Measurements from ENCODE around the gene UIMC1. TPM values are rescaled to one million over a fixed set of nuclear protein-coding genes. Genes with fewer than 3 reads are reported as not detected.

UIMC1 gene
- total and polyA plus RNA-seq, 2 donors: 44.4 to 51.8 TPM

DNA sequence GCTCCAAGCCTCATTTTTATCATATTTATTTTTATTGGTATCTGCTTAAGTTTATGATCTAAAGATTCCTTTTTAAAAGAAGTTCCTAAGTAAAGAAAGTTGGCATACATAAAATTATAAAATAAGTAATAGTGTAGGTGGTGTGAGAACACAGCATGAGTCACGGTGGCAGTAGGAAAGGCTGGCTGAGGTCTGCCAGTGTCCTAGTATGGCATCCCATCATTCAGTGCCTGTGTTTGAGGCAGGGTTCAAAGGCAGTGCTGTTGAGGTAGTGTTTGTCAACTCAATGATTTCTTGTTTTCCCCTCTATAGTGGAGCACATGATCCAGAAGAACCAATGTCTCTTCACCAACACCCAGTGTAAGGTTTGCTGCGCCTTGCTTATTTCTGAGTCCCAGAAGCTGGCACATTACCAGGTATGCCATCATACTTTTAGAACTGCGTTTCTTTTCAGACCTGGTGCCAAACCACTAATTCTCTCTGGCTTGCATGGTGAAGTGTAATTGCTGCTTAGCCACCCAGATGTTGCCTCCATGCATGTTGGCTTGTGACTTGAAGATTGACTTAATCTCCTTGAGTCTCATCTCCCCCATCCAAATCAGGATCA lies 34.3 kb upstream of the UIMC1 start:
- DNase-seq (ENCODE audit: low read depth in 6 of 9, low spot score in 9 of 9): no peak
- H3K4me3 ChIP-seq (ENCODE audit: low read length in 2 of 2): no peak overlapping the region
- H3K27ac ChIP-seq (ENCODE audit: low read depth in 1 of 2, low read length in 1 of 2): no peak overlapping the region
- 95% methylated on average over 3 of the region's 3 CpGs for WGBS
- no peaks in the 10 kb centered on the region for H3K27me3 ChIP-seq (ENCODE audit: control insufficient read depth in 2 of 2, insufficient read depth in 1 of 2, low read length in 1 of 2)
- no peaks in the 10 kb centered on the region for H3K9me3 ChIP-seq (ENCODE audit: control insufficient read depth in 2 of 2, insufficient read depth in 1 of 2, low read length in 1 of 2)
- H3K36me3 ChIP-seq (ENCODE audit: control insufficient read depth in 2 of 2, insufficient read depth in 2 of 2, low read length in 1 of 2): peaks cover 35 to 53% of the 10 kb centered on the region in 2 donors
- H3K4me1 ChIP-seq (ENCODE audit: control insufficient read depth in 2 of 2, insufficient read depth in 2 of 2, low read length in 2 of 2): peaks cover 2 to 4% of the 10 kb centered on the region in 2 donors

DNA sequence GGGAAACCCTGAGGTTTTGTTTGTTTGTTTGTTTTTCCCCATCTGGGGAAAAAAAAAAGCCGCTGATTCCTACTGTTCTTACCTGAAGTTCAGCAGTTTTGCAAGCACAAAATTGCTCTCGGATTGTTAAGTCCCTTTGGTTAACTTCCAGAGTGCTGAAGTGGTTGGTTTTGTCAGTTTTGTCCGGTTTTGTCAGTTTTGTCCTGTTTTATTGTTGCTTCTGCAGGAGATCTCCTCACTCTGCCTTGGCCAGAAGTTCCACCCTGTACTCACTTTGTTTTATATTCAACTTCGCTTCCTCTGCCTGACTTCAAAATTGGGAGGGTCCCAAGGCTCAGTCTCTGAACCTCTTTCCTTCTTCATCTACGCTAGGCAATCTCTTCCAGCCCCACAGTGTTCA lies 30.3 kb upstream of the UIMC1 start:
- Histone ChIP-seq H3K4me3 (ENCODE audit: low read length in 2 of 2) (no peak overlapping the region), H3K9me3 (ENCODE audit: control insufficient read depth in 2 of 2, insufficient read depth in 1 of 2, low read length in 1 of 2) (no peaks in the 10 kb centered on the region), H3K4me1 (ENCODE audit: control insufficient read depth in 2 of 2, insufficient read depth in 2 of 2, low read length in 2 of 2) (peaks cover 6 to 7% of the 10 kb centered on the region in 2 donors), H3K27me3 (ENCODE audit: control insufficient read depth in 2 of 2, insufficient read depth in 1 of 2, low read length in 1 of 2) (no peaks in the 10 kb centered on the region), H3K27ac (ENCODE audit: low read depth in 1 of 2, low read length in 1 of 2) (no peak overlapping the region), H3K36me3 (ENCODE audit: control insufficient read depth in 2 of 2, insufficient read depth in 2 of 2, low read length in 1 of 2) (peaks cover 21 to 29% of the 10 kb centered on the region in 2 donors)
- 86% methylated on average over 5 of the region's 5 CpGs for WGBS
- no peak for DNase-seq (ENCODE audit: low read depth in 6 of 9, low spot score in 9 of 9)

DNA sequence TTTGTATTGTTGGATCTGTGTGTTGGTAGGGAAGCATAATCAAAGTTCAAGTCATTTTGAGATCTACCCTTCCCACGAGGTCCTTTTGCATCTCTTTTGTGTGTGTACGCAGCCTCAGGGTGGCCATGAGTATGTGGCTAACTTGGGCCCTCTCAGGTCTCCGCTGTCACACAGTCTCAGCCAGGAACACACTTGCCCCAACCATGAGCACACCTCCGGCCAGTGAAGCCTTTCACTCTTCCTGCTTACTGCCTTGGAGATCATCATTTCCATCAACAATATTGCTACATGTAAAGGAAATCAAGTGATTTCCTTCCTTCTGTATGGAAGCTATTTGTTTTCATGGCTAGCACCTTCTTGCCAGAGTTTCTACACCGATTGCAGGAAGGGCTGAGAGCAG lies 29.9 kb upstream of the UIMC1 start:
- WGBS: 95% methylated on average over 5 of the region's 5 CpGs
- no peak overlapping the region for H3K27ac ChIP-seq (ENCODE audit: low read depth in 1 of 2, low read length in 1 of 2)
- no peak for DNase-seq (ENCODE audit: low read depth in 6 of 9, low spot score in 9 of 9)
- no peaks in the 10 kb centered on the region for H3K9me3 ChIP-seq (ENCODE audit: control insufficient read depth in 2 of 2, insufficient read depth in 1 of 2, low read length in 1 of 2)
- H3K36me3 ChIP-seq (ENCODE audit: control insufficient read depth in 2 of 2, insufficient read depth in 2 of 2, low read length in 1 of 2): peaks cover 17 to 24% of the 10 kb centered on the region in 2 donors
- H3K4me1 ChIP-seq (ENCODE audit: control insufficient read depth in 2 of 2, insufficient read depth in 2 of 2, low read length in 2 of 2): peaks cover 6 to 7% of the 10 kb centered on the region in 2 donors
- H3K4me3 ChIP-seq (ENCODE audit: low read length in 2 of 2): no peak overlapping the region
- H3K27me3 ChIP-seq (ENCODE audit: control insufficient read depth in 2 of 2, insufficient read depth in 1 of 2, low read length in 1 of 2): no peaks in the 10 kb centered on the region

DNA sequence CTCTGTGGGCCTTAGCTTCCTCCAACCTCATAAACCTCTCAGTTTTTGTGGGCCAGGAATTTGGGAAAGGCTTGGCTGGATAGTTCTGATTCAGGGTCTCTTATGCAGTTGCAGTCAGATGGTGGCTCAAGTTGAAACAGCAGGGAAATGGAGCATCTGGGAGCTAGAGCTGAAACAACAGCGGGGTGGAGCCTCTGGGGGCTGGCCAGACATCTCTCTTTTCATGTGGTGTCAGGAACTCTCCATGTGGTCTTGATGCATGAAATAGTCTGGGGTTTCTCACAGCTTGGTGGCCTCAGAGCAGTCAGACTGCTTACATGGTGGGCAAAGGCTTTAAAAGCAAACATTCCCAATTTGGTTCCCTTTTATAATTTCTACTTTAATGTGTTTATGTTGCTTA lies 29.4 kb upstream of the UIMC1 start:
- DNase-seq (ENCODE audit: low read depth in 6 of 9, low spot score in 9 of 9): peak in 2 of 9 donors; percentile 7 to 14
- Histone ChIP-seq H3K4me3 (ENCODE audit: low read length in 2 of 2) (no peak overlapping the region), H3K4me1 (ENCODE audit: control insufficient read depth in 2 of 2, insufficient read depth in 2 of 2, low read length in 2 of 2) (peaks cover 6 to 7% of the 10 kb centered on the region in 2 donors), H3K36me3 (ENCODE audit: control insufficient read depth in 2 of 2, insufficient read depth in 2 of 2, low read length in 1 of 2) (peaks cover 13 to 23% of the 10 kb centered on the region in 2 donors), H3K27ac (ENCODE audit: low read depth in 1 of 2, low read length in 1 of 2) (no peak overlapping the region), H3K9me3 (ENCODE audit: control insufficient read depth in 2 of 2, insufficient read depth in 1 of 2, low read length in 1 of 2) (no peaks in the 10 kb centered on the region), H3K27me3 (ENCODE audit: control insufficient read depth in 2 of 2, insufficient read depth in 1 of 2, low read length in 1 of 2) (no peaks in the 10 kb centered on the region)
- 30% methylated on average over 1 of the region's 1 CpG for WGBS

DNA sequence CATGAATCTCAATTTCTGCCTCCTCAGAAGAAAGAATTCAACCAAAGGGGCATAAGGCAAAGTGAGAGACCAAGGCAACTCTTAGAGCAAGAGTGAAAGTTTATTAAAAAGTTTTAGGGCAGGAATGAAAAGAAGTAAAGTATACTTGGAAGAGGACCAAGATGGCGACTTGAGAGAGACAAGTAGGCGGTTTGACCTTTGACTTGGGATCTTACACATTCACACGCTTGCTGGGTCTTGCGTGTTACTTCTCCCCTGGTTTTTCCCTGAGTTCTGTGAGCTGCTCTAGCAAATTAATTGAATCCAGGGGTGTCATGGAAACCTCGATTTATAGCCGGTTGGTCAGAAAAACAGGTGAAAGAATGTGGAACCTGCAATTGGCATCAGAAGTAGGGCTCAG lies 22.9 kb upstream of the UIMC1 start:
- Histone ChIP-seq H3K27ac (ENCODE audit: low read depth in 1 of 2, low read length in 1 of 2) (no peak overlapping the region), H3K27me3 (ENCODE audit: control insufficient read depth in 2 of 2, insufficient read depth in 1 of 2, low read length in 1 of 2) (no peaks in the 10 kb centered on the region), H3K9me3 (ENCODE audit: control insufficient read depth in 2 of 2, insufficient read depth in 1 of 2, low read length in 1 of 2) (no peaks in the 10 kb centered on the region), H3K4me3 (ENCODE audit: low read length in 2 of 2) (no peak overlapping the region), H3K36me3 (ENCODE audit: control insufficient read depth in 2 of 2, insufficient read depth in 2 of 2, low read length in 1 of 2) (peaks cover 18 to 25% of the 10 kb centered on the region in 2 donors), H3K4me1 (ENCODE audit: control insufficient read depth in 2 of 2, insufficient read depth in 2 of 2, low read length in 2 of 2) (no peaks in the 10 kb centered on the region)
- DNase-seq (ENCODE audit: low read depth in 6 of 9, low spot score in 9 of 9): no peak
- WGBS: 98% methylated on average over 6 of the region's 6 CpGs

DNA sequence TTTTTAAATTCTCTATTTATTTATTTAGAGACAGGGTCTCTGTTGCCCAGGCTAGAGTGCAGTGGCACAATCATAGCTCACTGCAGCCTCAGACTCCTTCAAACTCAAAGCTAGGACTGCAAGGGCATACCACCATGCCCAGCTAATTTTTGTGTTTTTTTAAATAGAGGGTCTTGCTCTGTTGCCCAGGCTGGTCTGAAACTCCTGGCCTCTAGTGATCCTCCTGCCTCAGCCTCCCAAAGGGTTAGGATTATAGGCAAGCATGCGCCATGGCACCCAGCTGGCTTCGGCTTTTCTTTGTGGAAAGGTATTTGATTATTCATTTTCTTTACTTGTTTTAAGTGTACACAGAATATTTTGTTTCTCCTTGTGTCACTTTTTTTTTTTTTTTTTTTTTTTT lies 21.1 kb upstream of the UIMC1 start:
- Histone ChIP-seq H3K36me3 (ENCODE audit: control insufficient read depth in 2 of 2, insufficient read depth in 2 of 2, low read length in 1 of 2) (peaks cover 13 to 20% of the 10 kb centered on the region in 2 donors), H3K4me1 (ENCODE audit: control insufficient read depth in 2 of 2, insufficient read depth in 2 of 2, low read length in 2 of 2) (peaks cover 3 to 7% of the 10 kb centered on the region in 2 donors), H3K27me3 (ENCODE audit: control insufficient read depth in 2 of 2, insufficient read depth in 1 of 2, low read length in 1 of 2) (no peaks in the 10 kb centered on the region), H3K4me3 (ENCODE audit: low read length in 2 of 2) (no peak overlapping the region), H3K27ac (ENCODE audit: low read depth in 1 of 2, low read length in 1 of 2) (no peak overlapping the region), H3K9me3 (ENCODE audit: control insufficient read depth in 2 of 2, insufficient read depth in 1 of 2, low read length in 1 of 2) (no peaks in the 10 kb centered on the region)
- no peak for DNase-seq (ENCODE audit: low read depth in 6 of 9, low spot score in 9 of 9)
- WGBS: 98% methylated on average over 2 of the region's 2 CpGs

DNA sequence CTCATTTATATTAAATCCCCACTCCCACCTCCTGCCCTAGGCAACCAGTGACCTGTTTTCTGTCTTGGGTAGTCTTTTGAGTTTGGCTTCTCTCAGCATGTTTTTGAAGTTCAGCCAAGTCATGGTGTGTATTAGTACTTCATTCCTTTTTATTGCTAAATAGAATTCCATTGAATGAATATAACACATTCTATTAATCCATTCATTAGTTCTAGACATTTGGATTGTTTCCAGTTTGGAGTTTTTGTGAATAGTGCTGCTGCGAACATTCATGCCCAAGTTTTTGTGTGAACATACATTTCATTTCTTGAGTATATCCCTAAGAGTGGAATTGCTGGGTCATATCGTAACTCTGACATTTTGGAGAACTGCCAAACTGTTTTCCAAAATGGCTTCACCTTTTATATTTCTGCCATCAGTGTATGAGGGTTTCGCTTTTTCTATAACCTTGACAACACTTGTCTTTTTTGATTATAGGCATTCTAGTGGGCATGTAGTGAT lies 18.6 kb upstream of the UIMC1 start:
- no peak for DNase-seq (ENCODE audit: low read depth in 6 of 9, low spot score in 9 of 9)
- no peak overlapping the region for H3K4me3 ChIP-seq (ENCODE audit: low read length in 2 of 2)
- no peak overlapping the region for H3K27ac ChIP-seq (ENCODE audit: low read depth in 1 of 2, low read length in 1 of 2)

DNA sequence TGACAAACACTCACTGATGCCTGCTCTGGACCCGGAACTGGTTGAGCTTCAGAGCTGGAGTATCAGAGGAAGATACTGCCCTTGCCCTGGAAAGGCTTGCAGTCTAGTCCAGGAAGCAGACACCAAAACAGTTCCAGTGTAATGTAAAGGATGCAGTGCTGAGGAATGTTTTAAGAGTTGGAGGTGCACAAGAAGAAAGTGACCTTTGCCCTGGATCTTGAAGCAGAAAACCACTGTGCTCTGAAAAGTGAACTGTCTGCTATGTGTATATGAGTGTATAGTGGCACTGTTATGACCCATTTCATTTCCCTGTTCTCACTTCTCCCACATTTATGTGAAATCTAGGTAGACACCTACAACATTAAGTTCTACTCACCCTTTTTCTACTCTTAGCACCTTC lies 18.0 kb upstream of the UIMC1 start:
- Histone ChIP-seq H3K9me3 (ENCODE audit: control insufficient read depth in 2 of 2, insufficient read depth in 1 of 2, low read length in 1 of 2) (no peaks in the 10 kb centered on the region), H3K27me3 (ENCODE audit: control insufficient read depth in 2 of 2, insufficient read depth in 1 of 2, low read length in 1 of 2) (no peaks in the 10 kb centered on the region), H3K4me1 (ENCODE audit: control insufficient read depth in 2 of 2, insufficient read depth in 2 of 2, low read length in 2 of 2) (peaks cover 8 to 15% of the 10 kb centered on the region in 2 donors), H3K27ac (ENCODE audit: low read depth in 1 of 2, low read length in 1 of 2) (no peak overlapping the region), H3K36me3 (ENCODE audit: control insufficient read depth in 2 of 2, insufficient read depth in 2 of 2, low read length in 1 of 2) (peaks cover 7 to 16% of the 10 kb centered on the region in 2 donors), H3K4me3 (ENCODE audit: low read length in 2 of 2) (no peak overlapping the region)
- 96% methylated on average over 1 of the region's 1 CpG for WGBS
- no peak for DNase-seq (ENCODE audit: low read depth in 6 of 9, low spot score in 9 of 9)

More for the DNA sequence above, 18.6 kb upstream of the UIMC1 start:
- no peaks in the 10 kb centered on the region for H3K27me3 ChIP-seq (ENCODE audit: control insufficient read depth in 2 of 2, insufficient read depth in 1 of 2, low read length in 1 of 2)
- peaks cover 8 to 15% of the 10 kb centered on the region in 2 donors for H3K4me1 ChIP-seq (ENCODE audit: control insufficient read depth in 2 of 2, insufficient read depth in 2 of 2, low read length in 2 of 2)
- 98% methylated on average over 3 of the region's 3 CpGs for WGBS
- peaks cover 11 to 16% of the 10 kb centered on the region in 2 donors for H3K36me3 ChIP-seq (ENCODE audit: control insufficient read depth in 2 of 2, insufficient read depth in 2 of 2, low read length in 1 of 2)
- no peaks in the 10 kb centered on the region for H3K9me3 ChIP-seq (ENCODE audit: control insufficient read depth in 2 of 2, insufficient read depth in 1 of 2, low read length in 1 of 2)

DNA sequence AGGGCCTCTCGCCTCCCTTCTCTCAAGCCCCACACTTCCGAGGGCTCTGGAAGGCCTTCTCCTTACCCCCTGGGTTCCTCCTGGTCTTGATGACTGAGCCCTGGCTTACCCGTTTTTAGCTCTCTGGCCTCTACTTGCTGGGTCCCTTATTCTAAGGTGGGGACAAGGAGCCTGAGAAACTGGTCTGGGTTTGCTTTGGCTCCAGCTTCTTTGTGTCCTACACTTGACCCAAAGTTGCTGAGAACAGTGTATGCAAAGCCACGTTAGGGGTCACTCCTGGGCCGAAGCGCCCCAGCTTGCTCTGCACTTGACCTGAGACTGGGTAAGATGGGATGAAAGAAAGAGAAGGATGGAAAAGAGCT lies 16.7 kb upstream of the UIMC1 start:
- Histone ChIP-seq H3K36me3 (ENCODE audit: control insufficient read depth in 2 of 2, insufficient read depth in 2 of 2, low read length in 1 of 2) (peaks cover 0 to 10% of the 10 kb centered on the region in 2 donors), H3K27me3 (ENCODE audit: control insufficient read depth in 2 of 2, insufficient read depth in 1 of 2, low read length in 1 of 2) (no peaks in the 10 kb centered on the region), H3K4me1 (ENCODE audit: control insufficient read depth in 2 of 2, insufficient read depth in 2 of 2, low read length in 2 of 2) (peaks cover 8 to 15% of the 10 kb centered on the region in 2 donors), H3K4me3 (ENCODE audit: low read length in 2 of 2) (peak overlapping the region; percentile 82 to 85), H3K9me3 (ENCODE audit: control insufficient read depth in 2 of 2, insufficient read depth in 1 of 2, low read length in 1 of 2) (no peaks in the 10 kb centered on the region), H3K27ac (ENCODE audit: low read depth in 1 of 2, low read length in 1 of 2) (peak overlapping the region; percentile 40 to 72)
- DNase-seq (ENCODE audit: low read depth in 6 of 9, low spot score in 9 of 9): peak in 3 of 9 donors; percentile 12 to 41 (median 13)
- 39% methylated on average over 6 of the region's 6 CpGs for WGBS
